OCI-LY1 (cell line): ENCODE measurements around the gene DNAJB12.

Experiments used
- H2AFZ ChIP-seq: fragments of 200-600 bp; sonication (generic), shearing (Covaris generic); 2 replicates; pipeline ENCODE4 v1.6.0; 2014; ENCODE audit warnings: antibody characterized with exemption, mild to moderate bottlenecking, low read length
- H3F3A ChIP-seq: fragments of 200-600 bp; sonication (generic), shearing (Covaris generic); 2 replicates; pipeline ENCODE4 v1.6.0; 2014; ENCODE audit warnings: mild to moderate bottlenecking, antibody characterized with exemption, low read length, moderate library complexity; ENCODE audit not compliant: insufficient read depth
- H3K27ac ChIP-seq: fragments of 200-600 bp; sonication (generic); 2 replicates; pipeline ENCODE4 v1.5.1; 2014; ENCODE audit warnings: low read length, mixed run types, mild to moderate bottlenecking, low read depth; ENCODE audit not compliant: poor library complexity, severe bottlenecking
- H3K27me3 ChIP-seq: fragments of 200-600 bp; sonication (generic); 2 replicates; pipeline ENCODE4 v1.6.0; 2014; ENCODE audit warnings: antibody characterized with exemption, mild to moderate bottlenecking, low read length, moderate library complexity; ENCODE audit not compliant: insufficient read depth
- H3K36me3 ChIP-seq: fragments of 200-600 bp; sonication (generic); 2 replicates; pipeline ENCODE4 v1.6.1; 2014; ENCODE audit warnings: mild to moderate bottlenecking, antibody characterized with exemption, low read length, moderate library complexity, mixed read lengths; ENCODE audit not compliant: insufficient read depth
- H3K4me1 ChIP-seq: fragments of 200-600 bp; sonication (generic); 2 replicates; pipeline ENCODE4 v1.5.1; 2014; ENCODE audit warnings: mild to moderate bottlenecking, low read length, moderate library complexity; ENCODE audit not compliant: insufficient read depth, severe bottlenecking
- H3K4me2 ChIP-seq: fragments of 200-600 bp; sonication (generic), shearing (Covaris generic); 2 replicates; pipeline ENCODE4 v1.6.1; 2014; ENCODE audit warnings: low read length
- H3K4me3 ChIP-seq: fragments of 200-600 bp; sonication (generic); 2 replicates; pipeline ENCODE4 v1.5.1; 2014; ENCODE audit warnings: low read length, low read depth, mild to moderate bottlenecking, mixed read lengths; ENCODE audit not compliant: poor library complexity, severe bottlenecking
- H3K79me2 ChIP-seq: fragments of 200-600 bp; shearing (Covaris generic); 2 replicates; pipeline ENCODE4 v1.6.1; 2016; ENCODE audit warnings: mixed run types, low read length, mixed read lengths; ENCODE audit not compliant: insufficient read depth
- H3K9ac ChIP-seq: fragments of 200-600 bp; sonication (generic), shearing (Covaris generic); 2 replicates; pipeline ENCODE4 v1.6.1; 2014; ENCODE audit warnings: mild to moderate bottlenecking, low read length, mixed read lengths
- H3K9me2 ChIP-seq: fragments of 200-600 bp; sonication (generic), shearing (Covaris generic); 2 replicates; pipeline ENCODE4 v1.6.1; 2014; ENCODE audit warnings: low read depth, mild to moderate bottlenecking, low read length, mixed read lengths
- H3K9me3 ChIP-seq: fragments of 200-600 bp; shearing (Covaris generic); 2 replicates; pipeline ENCODE4 v1.6.1; 2014; ENCODE audit warnings: low read length, mixed read lengths
- H4K20me1 ChIP-seq: fragments of 200-600 bp; sonication (generic), shearing (Covaris generic); 2 replicates; pipeline ENCODE4 v1.6.0; 2016; ENCODE audit warnings: mild to moderate bottlenecking, low read length; ENCODE audit not compliant: insufficient read depth
- CTCF ChIP-seq: fragments of 200-600 bp; sonication (generic), shearing (Covaris generic); IDR thresholded peaks from 2 replicates; pipeline ENCODE4 v1.5.1; 2017; ENCODE audit warnings: mild to moderate bottlenecking, antibody characterized with exemption, low read length, moderate library complexity, mixed read lengths
- EZH2 ChIP-seq: fragments of 200-600 bp; sonication (generic), shearing (Covaris generic); IDR thresholded peaks from 2 replicates; pipeline ENCODE4 v1.8.0; 2017; ENCODE audit warnings: borderline replicate concordance, mixed run types, mild to moderate bottlenecking, antibody characterized with exemption, low read length, moderate library complexity, mixed read lengths

The DNAJB12 gene

GRCh38 chr10:72353028-72353964, 1.4 kb downstream of the DNAJB12 start:
- no peak overlapping the region for H2AFZ ChIP-seq
- H3K4me3 ChIP-seq, result peak overlapping the region; percentile 95
- TF ChIP-seq CTCF (no peak), EZH2 (no peak)
- no peaks in the 10 kb centered on the region for H4K20me1 ChIP-seq
- H3K9me2 ChIP-seq, result no peaks in the 10 kb centered on the region
- no peak overlapping the region for H3K27ac ChIP-seq
- H3F3A ChIP-seq, result no peaks in the 10 kb centered on the region
- no peaks in the 10 kb centered on the region for H3K27me3 ChIP-seq
- H3K36me3 ChIP-seq, result no peaks in the 10 kb centered on the region; the same call in 1 of the 2 replicates
- H3K79me2 ChIP-seq, result peaks cover 17% of the 10 kb centered on the region
- H3K9ac ChIP-seq, result peak overlapping the region; percentile 99
- no peaks in the 10 kb centered on the region for H3K9me3 ChIP-seq
- H3K4me1 ChIP-seq, result peaks cover 18% of the 10 kb centered on the region
- peak overlapping the region; percentile 89 for H3K4me2 ChIP-seq

- Histone ChIP-seq H3K9me3 (no peaks in the 10 kb centered on the region), H3K4me3 (no peak overlapping the region), H4K20me1 (no peaks in the 10 kb centered on the region), H3K27ac (no peak overlapping the region), H3K36me3 (no peaks in the 10 kb centered on the region; the same call in 1 of the 2 replicates), H3K9me2 (no peaks in the 10 kb centered on the region), H3K9ac (no peak overlapping the region), H3K4me1 (peaks cover 18% of the 10 kb centered on the region), H3F3A (no peaks in the 10 kb centered on the region), H3K79me2 (peaks cover 17% of the 10 kb centered on the region), H3K27me3 (no peaks in the 10 kb centered on the region), H3K4me2 (no peak overlapping the region), H2AFZ (no peak overlapping the region)
- TF ChIP-seq CTCF, result no peak
- TF ChIP-seq EZH2, result no peak
Measured at GRCh38 chr10:72351479-72351878, 3.2 kb downstream of the DNAJB12 start.

GRCh38 chr10:72349438-72349837, 5.3 kb downstream of the DNAJB12 start:
- Histone ChIP-seq H3K9me2 (no peaks in the 10 kb centered on the region), H3K4me3 (no peak overlapping the region), H3K79me2 (peaks cover 17% of the 10 kb centered on the region), H3K9me3 (no peaks in the 10 kb centered on the region), H4K20me1 (no peaks in the 10 kb centered on the region), H3F3A (no peaks in the 10 kb centered on the region), H3K4me2 (no peak overlapping the region), H3K9ac (no peak overlapping the region), H3K36me3 (no peaks in the 10 kb centered on the region; the same call in 1 of the 2 replicates), H3K27me3 (no peaks in the 10 kb centered on the region), H3K4me1 (peaks cover 20% of the 10 kb centered on the region), H3K27ac (no peak overlapping the region), H2AFZ (no peak overlapping the region)
- TF ChIP-seq CTCF (no peak), EZH2 (no peak)
